Left colon (tissue), 2 donors: ENCODE results near the gene CA7. TPM values are rescaled to one million over a fixed set of nuclear protein-coding genes. Genes with fewer than 3 reads are reported as not detected.

Experiments used
- ATAC-seq: fragments of 200-7000 bp; cut with Tn5 transposase; one replicate; pipeline ENCODE4 v1.9.1; 2020; ENCODE audit warnings: mild to moderate bottlenecking, moderate library complexity
- DNase-seq, 2 donors: peaks; one replicate each; pipeline ENCODE4 v3.0.0-alpha.2; 2020
- intact Hi-C, 2 donors: fragments of 100-400 bp; cut with DNase I in 1 of 2; cut with micrococcal nuclease in 1 of 2; formaldehyde crosslinking; loops; one replicate each; pipeline versions ENCODE4 v1.11.2 to v1.14.0; 2022; cut with DNase I, micrococcal nuclease
- total RNA-seq, 2 donors: library from RNA; stranded (reverse); fragmentation: NEBNext Ultra II Directional; extraction: Animal tissue kit (Norgen Biotek cat#: 25700); gene quantifications; one replicate each; pipeline ENCODE4 v1.2.1, GENCODE V29; 2021
- donor health status: DM: no; HTN: no; CAD: no.
- donor health status: DM: yes; HTN: yes; CAD: no.

CA7 gene
- total RNA-seq, 2 donors from 2014 or later = 157 to 205 TPM

- DNase-seq = peak in 1 of 2 donors; percentile 42
- intact Hi-C loops = no loop called here
- no peak for ATAC-seq
Measured at GRCh38 chr16:66844009-66844341, 239 bp upstream of the CA7 start.

- ATAC-seq (no peak), DNase-seq (no peak)
- intact Hi-C loops = no loop called here
Measured at GRCh38 chr16:66845080-66845410, 831 bp downstream of the CA7 start.

- DNase-seq (no peak), ATAC-seq (no peak)
- intact Hi-C loops = no loop called here
Measured at GRCh38 chr16:66845791-66846221, 1.6 kb downstream of the CA7 start.

- DNase-seq (no peak), ATAC-seq (no peak)
- intact Hi-C loops = no loop called here
Measured at GRCh38 chr16:66846266-66846665, 2.1 kb downstream of the CA7 start.

- intact Hi-C loops = no loop called here
- ATAC-seq = no peak
- no peak for DNase-seq
Measured at GRCh38 chr16:66846831-66847230, 2.6 kb downstream of the CA7 start.

- no peak for ATAC-seq
- DNase-seq = no peak
Measured at GRCh38 chr16:66847533-66848067, 3.4 kb downstream of the CA7 start.

GRCh38 chr16:66848172-66848571 is 4.0 kb downstream of the CA7 start:
- DNase-seq (no peak), ATAC-seq (no peak)
- intact Hi-C loops = no loop called here

More at GRCh38 chr16:66847533-66848067, 3.4 kb downstream of the CA7 start:
- intact Hi-C loops = no loop called here

GRCh38 chr16:66849021-66849420 is 4.8 kb downstream of the CA7 start:
- intact Hi-C loops = no loop called here

GRCh38 chr16:66849549-66849948 is 5.3 kb downstream of the CA7 start:
- DNase-seq (no peak), ATAC-seq (no peak)
- intact Hi-C loops = no loop called here

More at GRCh38 chr16:66849021-66849420, 4.8 kb downstream of the CA7 start:
- DNase-seq (no peak), ATAC-seq (no peak)

GRCh38 chr16:66850115-66850815 is 6.1 kb downstream of the CA7 start:
- DNase-seq = no peak
- peak; percentile 4 for ATAC-seq
- intact Hi-C loops = no loop called here

GRCh38 chr16:66851166-66851964 is 7.2 kb downstream of the CA7 start:
- no peak for ATAC-seq
- intact Hi-C loops = no loop called here

GRCh38 chr16:66853261-66854139 is 9.3 kb downstream of the CA7 start:
- ATAC-seq = peak; percentile 2
- DNase-seq = no peak
- intact Hi-C loops = no loop called here

More at GRCh38 chr16:66851166-66851964, 7.2 kb downstream of the CA7 start:
- DNase-seq = no peak

- DNase-seq = no peak
- ATAC-seq = no peak
- intact Hi-C loops = no loop called here
Measured at GRCh38 chr16:66856184-66856730, 12.0 kb downstream of the CA7 start.

- no peak for DNase-seq
- ATAC-seq = no peak
- intact Hi-C loops = no loop called here
Measured at GRCh38 chr16:66856801-66857200, 12.6 kb downstream of the CA7 start.

GRCh38 chr16:66857437-66857836 is 13.2 kb downstream of the CA7 start:
- intact Hi-C loops = no loop called here
- DNase-seq (no peak), ATAC-seq (no peak)

GRCh38 chr16:66858740-66859396 is 14.7 kb downstream of the CA7 start:
- intact Hi-C loops = no loop called here
- ATAC-seq (peak; percentile 31), DNase-seq (peak; percentile 2 to 21)

GRCh38 chr16:66859397-66860068 is 15.3 kb downstream of the CA7 start:
- ATAC-seq = no peak
- DNase-seq = no peak
- intact Hi-C loops = loop anchor here in 1 of 2 donors (10.0 kb wide), 1 partner anchor 135 kb away; no protein-coding TSS in a partner anchor

GRCh38 chr16:66862023-66862520 is 17.9 kb downstream of the CA7 start:
- ATAC-seq = no peak
- DNase-seq = no peak
- intact Hi-C loops = loop anchor here in 1 of 2 donors (10.0 kb wide), 1 partner anchor 137 kb away; no protein-coding TSS in a partner anchor
